PC-3 (cell line): ENCODE data around the gene AGPAT4.

ENCODE experiments used
- EZH2 ChIP-seq: fragments of 300-600 bp; sonication (generic); IDR thresholded peaks from one replicate; pipeline ENCODE4 v1.6.1; 2017; ENCODE audit warnings: antibody characterized with exemption, mild to moderate bottlenecking, low read length; ENCODE audit not compliant: unreplicated experiment
- TF ChIP-seq, protein P1 (sequence below): fragments of 300-600 bp; sonication (generic); conservative IDR thresholded peaks from 2 replicates; pipeline ENCODE4 v1.5.1; 2017; ENCODE audit warnings: antibody characterized with exemption, low read depth, mild to moderate bottlenecking, low read length

DNA sequence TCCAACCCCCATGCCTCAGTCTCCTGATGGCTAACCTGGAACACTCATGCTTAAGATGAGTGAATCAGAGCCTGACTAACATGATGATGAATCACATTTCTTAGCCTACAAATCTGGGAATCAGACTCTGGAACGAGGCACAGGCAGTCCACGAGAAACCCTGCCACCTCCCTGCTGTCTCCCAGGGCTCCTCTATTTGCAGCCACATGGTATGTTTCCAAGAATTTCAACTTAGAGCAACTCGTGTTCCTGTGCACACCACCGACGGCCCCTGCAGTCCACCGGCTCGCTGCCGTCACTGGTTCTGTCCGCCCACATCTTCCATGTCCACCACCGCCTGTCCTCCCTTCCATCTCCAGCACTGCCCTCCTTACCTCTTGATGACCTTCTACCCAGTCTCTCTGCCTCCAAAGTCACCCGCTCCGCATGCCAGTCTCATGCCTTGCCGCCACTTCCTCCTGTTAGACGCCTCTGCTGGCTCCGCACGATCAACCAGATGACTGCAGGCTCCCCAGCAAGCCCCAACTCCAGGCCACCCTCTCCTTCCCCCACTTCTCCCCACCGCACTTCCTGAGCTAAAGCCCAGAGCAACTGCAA lies 87.6 kb downstream of the AGPAT4 start:
- TF ChIP-seq EZH2, result no peak
- TF ChIP-seq, protein P1, sequence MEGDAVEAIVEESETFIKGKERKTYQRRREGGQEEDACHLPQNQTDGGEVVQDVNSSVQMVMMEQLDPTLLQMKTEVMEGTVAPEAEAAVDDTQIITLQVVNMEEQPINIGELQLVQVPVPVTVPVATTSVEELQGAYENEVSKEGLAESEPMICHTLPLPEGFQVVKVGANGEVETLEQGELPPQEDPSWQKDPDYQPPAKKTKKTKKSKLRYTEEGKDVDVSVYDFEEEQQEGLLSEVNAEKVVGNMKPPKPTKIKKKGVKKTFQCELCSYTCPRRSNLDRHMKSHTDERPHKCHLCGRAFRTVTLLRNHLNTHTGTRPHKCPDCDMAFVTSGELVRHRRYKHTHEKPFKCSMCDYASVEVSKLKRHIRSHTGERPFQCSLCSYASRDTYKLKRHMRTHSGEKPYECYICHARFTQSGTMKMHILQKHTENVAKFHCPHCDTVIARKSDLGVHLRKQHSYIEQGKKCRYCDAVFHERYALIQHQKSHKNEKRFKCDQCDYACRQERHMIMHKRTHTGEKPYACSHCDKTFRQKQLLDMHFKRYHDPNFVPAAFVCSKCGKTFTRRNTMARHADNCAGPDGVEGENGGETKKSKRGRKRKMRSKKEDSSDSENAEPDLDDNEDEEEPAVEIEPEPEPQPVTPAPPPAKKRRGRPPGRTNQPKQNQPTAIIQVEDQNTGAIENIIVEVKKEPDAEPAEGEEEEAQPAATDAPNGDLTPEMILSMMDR, result no peak
